22Rv1 (cell line): ENCODE data around the gene POTEC.
"Not testable (repeated sequence)": the region's sequence is repeated elsewhere in the genome, so short reads cannot be mapped to it uniquely, and the experiment has no call there.

Experiments used
- CTCF ChIP-seq: fragments of 450-650 bp; IDR thresholded peaks from 2 replicates; pipeline ENCODE4 v1.5.1; 2017; ENCODE audit warnings: mild to moderate bottlenecking
- ZFX ChIP-seq: fragments of 450-650 bp; IDR thresholded peaks from 2 replicates; pipeline ENCODE4 v1.6.1; 2017; ENCODE audit warnings: antibody characterized with exemption, borderline replicate concordance

GRCh38 chr18:14531659-14532058 is 11.7 kb downstream of the POTEC start:
- TF ChIP-seq CTCF, ZFX: not testable (repeated sequence)
